Body of pancreas (tissue), 4 donors: ENCODE measurements around the gene DFFB. TPM values are rescaled to one million over a fixed set of nuclear protein-coding genes. Genes with fewer than 3 reads are reported as not detected.

Experiments used
- ATAC-seq: fragments of 150-250 bp; one replicate; pipeline ENCODE4 v1.9.1; 2016
- DNase-seq, 4 donors: peaks; one replicate each; pipeline ENCODE4 v3.0.0-alpha.2; 2019
- H3K27ac ChIP-seq, 4 donors: fragments of 200-600 bp; sonication (generic); 1 replicate in 3 of 4; 2 replicates in 1 of 4; pipeline versions ENCODE4 v1.5.1 to v1.6.1; 2016 to 2019; ENCODE audit warnings: mild to moderate bottlenecking in 1 of 4, mixed read lengths in 1 of 4, moderate library complexity in 1 of 4
- H3K27me3 ChIP-seq, 2 donors: fragments of 200-600 bp; sonication (generic); one replicate each; pipeline ENCODE4 v1.6.0; 2016; ENCODE audit warnings: mild to moderate bottlenecking in 1 of 2
- H3K36me3 ChIP-seq, 2 donors: fragments of 200-600 bp; sonication (generic); replicated peaks in 1 of 2; 2 replicates each; pipeline ENCODE4 v1.5.1; 2016; ENCODE audit warnings: low read depth in 2 of 2; ENCODE audit not compliant: insufficient read depth in 1 of 2
- H3K4me1 ChIP-seq: fragments of 200-600 bp; sonication (generic); one replicate; pipeline ENCODE4 v1.6.0; 2016
- H3K4me3 ChIP-seq, 2 donors: fragments of 200-600 bp; sonication (generic); 1 replicate in 1 of 2; 2 replicates in 1 of 2; pipeline ENCODE4 v1.5.1; 2016 to 2019
- H3K9me3 ChIP-seq, 3 donors: fragments of 200-600 bp; sonication (generic); 1 replicate in 2 of 3; 2 replicates in 1 of 3; pipeline ENCODE4 v1.5.1; 2016
- CTCF ChIP-seq, 7 experiments: fragments of 450-650 bp in 4 of 7; fragments of 200-600 bp in 3 of 7; sonication (generic) in 3 of 7; IDR thresholded peaks; one replicate each; pipeline ENCODE4 v1.5.1; 2016 to 2019; ENCODE audit warnings: antibody characterized with exemption in 7 of 7
- POLR2A ChIP-seq, 3 donors: fragments of 450-650 bp; IDR thresholded peaks; one replicate each; pipeline ENCODE4 v1.6.1; 2016; ENCODE audit warnings: antibody characterized with exemption in 3 of 3, mild to moderate bottlenecking in 2 of 3
- WGBS, 2 donors: methylation state at CpG; one replicate each; pipeline ENCODE4 v1.1.5; 2017; 5-methylcytosine and 5-hydroxymethylcytosine counted together
- intact Hi-C: fragments of 100-400 bp; cut with DNase I; formaldehyde crosslinking; loops from one replicate; pipeline ENCODE4 v1.15.1; 2023
- total RNA-seq, 2 donors: library from RNA; depleted of rRNA; stranded (reverse); fragments of >200 nt; gene quantifications; one replicate each; pipeline ENCODE4 v1.1.0, GENCODE V29; 2016

The DFFB gene
- total RNA-seq, 2 donors from 2014 or later: 6.5 to 13.5 TPM

- peaks cover 17% of the 10 kb centered on the region for H3K4me1 ChIP-seq
- no peaks in the 10 kb centered on the region for H3K27me3 ChIP-seq
- no peak for ATAC-seq
- intact Hi-C loops: no loop called here
- H3K27ac ChIP-seq: no peak overlapping the region
- no peaks in the 10 kb centered on the region for H3K36me3 ChIP-seq
- DNase-seq: peak in 2 of 4 donors; percentile 4 to 10
- TF ChIP-seq POLR2A (IDR thresholded peaks at IDR 0.05) (no peak), CTCF (IDR thresholded peaks at IDR 0.05) (no peak)
- WGBS, 2 donors: 72 to 73% methylated on average over 16 to 19 of the region's 22 CpGs
- H3K9me3 ChIP-seq: no peaks in the 10 kb centered on the region
- no peak overlapping the region for H3K4me3 ChIP-seq
Measured at GRCh38 chr1:3907031-3907534, 49.8 kb downstream of the DFFB start.

GRCh38 chr1:3907621-3908165, 50.4 kb downstream of the DFFB start:
- no peak for TF ChIP-seq POLR2A (IDR thresholded peaks at IDR 0.05)
- no peak for TF ChIP-seq CTCF (IDR thresholded peaks at IDR 0.05)
- no peak overlapping the region for H3K27ac ChIP-seq
- 77 to 83% methylated on average over 7 to 22 of the region's 22 CpGs for WGBS, 2 donors
- H3K27me3 ChIP-seq: no peaks in the 10 kb centered on the region
- peaks cover 17% of the 10 kb centered on the region for H3K4me1 ChIP-seq
- DNase-seq: peak in 2 of 4 donors; percentile 3 to 4
- no peak overlapping the region for H3K4me3 ChIP-seq
- no peak for ATAC-seq
- H3K9me3 ChIP-seq: no peaks in the 10 kb centered on the region
- intact Hi-C loops: no loop called here
- H3K36me3 ChIP-seq: no peaks in the 10 kb centered on the region

- Histone ChIP-seq H3K27me3 (no peaks in the 10 kb centered on the region), H3K4me3 (no peak overlapping the region), H3K9me3 (no peaks in the 10 kb centered on the region), H3K27ac (no peak overlapping the region), H3K36me3 (no peaks in the 10 kb centered on the region), H3K4me1 (peaks cover 10% of the 10 kb centered on the region)
- DNase-seq (peak in 1 of 4 donors; percentile 3), ATAC-seq (no peak)
- WGBS, 2 donors: 69 to 76% methylated on average over 16 to 17 of the region's 17 CpGs
- intact Hi-C loops: no loop called here
- TF ChIP-seq POLR2A (IDR thresholded peaks at IDR 0.05) (no peak), CTCF (IDR thresholded peaks at IDR 0.05) (no peak)
Measured at GRCh38 chr1:3908886-3909517, 51.7 kb downstream of the DFFB start.

GRCh38 chr1:3909615-3910014, 52.3 kb downstream of the DFFB start:
- ATAC-seq (no peak), DNase-seq (peak in 1 of 4 donors; percentile 2)
- H3K4me1 ChIP-seq: peaks cover 10% of the 10 kb centered on the region
- H3K9me3 ChIP-seq: no peaks in the 10 kb centered on the region
- H3K27ac ChIP-seq: no peak overlapping the region
- H3K36me3 ChIP-seq: no peaks in the 10 kb centered on the region
- intact Hi-C loops: loop anchor here (5.0 kb wide), 1 partner anchor 1838 kb away; no protein-coding TSS in a partner anchor
- 53 to 62% methylated on average over 7 of the region's 7 CpGs for WGBS, 2 donors
- TF ChIP-seq POLR2A (IDR thresholded peaks at IDR 0.05) (no peak), CTCF (IDR thresholded peaks at IDR 0.05) (no peak)
- H3K4me3 ChIP-seq: no peak overlapping the region
- H3K27me3 ChIP-seq: no peaks in the 10 kb centered on the region
